ENCODE data around the gene CAPN3.

Gene CAPN3

DNA sequence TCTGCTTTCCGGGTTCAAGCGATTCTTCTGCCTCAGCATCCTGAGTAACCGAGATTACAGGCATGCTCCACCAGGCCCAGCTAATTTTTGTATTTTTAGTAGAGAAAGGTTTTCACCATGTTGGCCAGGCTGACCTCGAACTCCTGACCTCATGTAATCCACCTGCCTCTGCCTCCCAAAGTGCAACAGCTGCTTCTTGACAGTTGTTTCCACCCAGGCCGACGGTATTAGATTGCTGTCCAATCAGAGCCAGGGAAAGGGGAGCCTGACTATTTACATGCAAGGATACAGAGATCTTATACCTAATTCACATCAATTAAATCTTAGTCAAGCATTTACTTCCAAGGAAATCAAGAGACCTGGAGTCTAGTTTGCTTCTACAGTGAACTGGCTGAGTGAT is 4.0 kb upstream of the CAPN3 start:
- FAIRE-seq (no peak), DNase-seq (ENCODE audit: low spot score) (no peak)

- DNase-seq (ENCODE audit: low spot score) = no peak
- FAIRE-seq = no peak
Observed at GRCh38 chr15:42356851-42357250, 2.5 kb upstream of the CAPN3 start.

DNA sequence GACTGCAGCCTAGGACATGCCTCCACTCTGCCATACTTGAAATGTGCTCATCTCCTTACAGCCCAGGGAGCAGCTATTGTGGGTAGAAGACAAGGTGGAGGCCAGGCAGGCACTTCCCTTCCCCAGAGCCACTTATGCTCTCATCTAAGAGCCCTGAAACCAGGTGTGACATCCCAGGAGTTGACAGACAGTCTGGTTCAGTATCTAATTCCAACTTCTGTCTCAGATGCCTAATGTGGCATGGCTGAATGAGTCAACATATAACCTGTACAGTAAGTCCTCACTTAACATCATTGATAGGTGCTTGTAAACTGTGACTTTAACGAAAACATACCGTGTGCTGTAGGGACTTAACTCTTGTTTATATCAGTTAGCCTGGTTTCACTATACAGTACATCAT is 1.2 kb upstream of the CAPN3 start:
- no peak for FAIRE-seq

DNA sequence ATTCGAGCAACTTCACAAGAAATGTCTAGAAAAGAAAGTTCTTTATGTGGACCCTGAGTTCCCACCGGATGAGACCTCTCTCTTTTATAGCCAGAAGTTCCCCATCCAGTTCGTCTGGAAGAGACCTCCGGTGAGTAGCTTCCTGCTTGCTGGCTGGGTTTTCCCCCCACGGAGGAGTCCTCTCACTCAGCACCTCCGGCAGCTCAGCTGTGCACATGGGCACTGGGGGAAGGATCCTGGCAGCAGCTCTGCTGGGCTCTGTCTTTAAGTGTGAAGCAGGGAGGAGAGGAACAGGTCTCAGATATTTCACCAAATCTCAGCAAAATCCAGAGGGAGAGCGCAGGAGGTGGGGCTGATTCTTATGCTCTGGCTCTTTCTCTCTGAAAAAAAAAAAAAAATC is 684 bp downstream of the CAPN3 start:
- no peak for FAIRE-seq

More for the DNA sequence above, 1.2 kb upstream of the CAPN3 start:
- DNase-seq (ENCODE audit: low spot score) = no peak

GRCh38 chr15:42360535-42361112 is 1.3 kb downstream of the CAPN3 start:
- FAIRE-seq (no peak), DNase-seq (ENCODE audit: low spot score) (no peak)

More for the DNA sequence above, 684 bp downstream of the CAPN3 start:
- no peak for DNase-seq (ENCODE audit: low spot score)

DNA sequence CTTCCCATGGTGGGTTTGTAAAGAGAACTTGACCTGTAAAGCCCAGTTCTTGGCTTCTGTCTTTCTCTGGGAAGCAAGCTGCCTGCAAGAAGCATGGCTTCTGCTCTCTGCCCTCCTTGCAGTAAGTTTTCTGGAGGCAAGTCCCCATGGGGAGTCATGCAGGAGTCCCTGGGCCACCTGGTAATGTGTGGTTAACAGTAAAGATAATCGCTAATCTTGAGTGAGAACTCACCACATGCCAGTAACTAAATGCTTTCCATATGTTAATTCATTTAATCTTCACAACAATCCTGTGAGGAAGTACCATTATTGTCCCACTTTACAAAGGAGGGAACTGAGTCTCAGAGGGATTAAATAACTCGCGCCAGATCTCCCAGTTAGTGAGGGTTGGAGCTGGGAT is 4.2 kb downstream of the CAPN3 start:
- FAIRE-seq (no peak), DNase-seq (ENCODE audit: low spot score) (no peak)

GRCh38 chr15:42363942-42364341 is 4.6 kb downstream of the CAPN3 start:
- no peak for FAIRE-seq
- no peak for DNase-seq (ENCODE audit: low spot score)

DNA sequence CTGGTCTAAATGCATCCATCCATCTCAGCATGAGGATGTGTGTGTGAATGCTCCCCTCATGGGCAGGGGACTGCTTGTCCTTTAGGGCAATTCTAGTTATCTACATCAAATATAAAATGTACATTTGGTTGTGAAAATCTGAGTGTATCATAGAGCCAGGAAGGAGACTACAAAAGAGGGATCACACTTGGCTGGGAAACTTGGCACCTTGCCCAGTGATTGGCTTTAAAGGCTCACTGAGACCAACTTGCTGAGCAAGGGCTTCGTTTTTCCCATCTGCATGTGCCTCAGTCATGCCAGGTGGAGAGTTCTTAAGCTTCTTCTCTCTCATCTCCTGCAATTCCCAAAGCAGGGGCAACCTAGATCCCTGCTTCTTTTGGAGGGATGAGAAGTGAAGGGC is 5.2 kb downstream of the CAPN3 start:
- DNase-seq (ENCODE audit: low spot score) (no peak), FAIRE-seq (no peak)

- FAIRE-seq (no peak), DNase-seq (ENCODE audit: low spot score) (no peak)
Observed at GRCh38 chr15:42365921-42366550, 6.7 kb downstream of the CAPN3 start.

- FAIRE-seq (no peak), DNase-seq (ENCODE audit: low spot score) (no peak)
Observed at GRCh38 chr15:42367041-42367440, 7.7 kb downstream of the CAPN3 start.

GRCh38 chr15:42368096-42368495 is 8.8 kb downstream of the CAPN3 start:
- DNase-seq (ENCODE audit: low spot score) = no peak
- no peak for FAIRE-seq

DNA sequence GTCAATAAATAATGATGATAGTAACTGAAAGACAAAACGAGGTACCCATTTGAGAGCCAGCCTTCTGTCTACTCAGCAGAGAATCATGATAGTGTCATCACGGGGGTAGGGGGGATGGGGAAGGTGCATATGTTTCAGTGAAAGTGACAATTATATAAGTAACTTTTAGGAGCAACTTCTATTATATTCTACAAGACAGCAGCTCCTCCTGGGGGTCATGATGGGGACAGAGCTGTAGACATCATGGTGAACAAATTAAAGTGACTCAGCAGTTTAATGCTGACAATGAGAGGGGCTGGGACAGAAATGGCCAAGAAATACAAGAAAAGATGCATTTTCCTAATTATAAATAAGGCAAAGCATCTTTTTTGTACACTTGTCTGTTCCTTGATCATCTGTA is 11.8 kb downstream of the CAPN3 start:
- FAIRE-seq (no peak), DNase-seq (ENCODE audit: low spot score) (no peak)

GRCh38 chr15:42373274-42373673 is 14.0 kb downstream of the CAPN3 start:
- no peak for FAIRE-seq
- DNase-seq (ENCODE audit: low spot score) = no peak

DNA sequence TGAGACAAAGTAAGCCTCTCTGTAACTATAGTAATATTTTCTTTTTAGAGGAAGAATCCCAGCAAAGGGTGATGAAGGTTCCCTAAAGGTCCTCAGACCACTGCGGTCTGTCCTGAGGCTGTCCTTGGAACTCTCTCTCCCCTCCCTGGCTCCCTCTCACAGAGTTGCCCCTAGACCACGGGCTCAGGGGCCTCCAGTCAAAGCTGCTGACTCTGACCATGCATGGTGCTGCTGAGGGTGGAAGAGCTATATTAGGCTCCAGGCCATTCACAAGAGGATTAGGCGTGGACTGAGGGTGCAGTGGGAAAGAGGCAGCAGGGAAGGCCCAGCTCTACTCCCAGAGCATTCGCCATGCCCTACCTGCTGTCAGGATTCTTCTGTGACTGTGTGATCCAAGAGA is 14.6 kb downstream of the CAPN3 start:
- DNase-seq (ENCODE audit: low spot score) = no peak
- no peak for FAIRE-seq

DNA sequence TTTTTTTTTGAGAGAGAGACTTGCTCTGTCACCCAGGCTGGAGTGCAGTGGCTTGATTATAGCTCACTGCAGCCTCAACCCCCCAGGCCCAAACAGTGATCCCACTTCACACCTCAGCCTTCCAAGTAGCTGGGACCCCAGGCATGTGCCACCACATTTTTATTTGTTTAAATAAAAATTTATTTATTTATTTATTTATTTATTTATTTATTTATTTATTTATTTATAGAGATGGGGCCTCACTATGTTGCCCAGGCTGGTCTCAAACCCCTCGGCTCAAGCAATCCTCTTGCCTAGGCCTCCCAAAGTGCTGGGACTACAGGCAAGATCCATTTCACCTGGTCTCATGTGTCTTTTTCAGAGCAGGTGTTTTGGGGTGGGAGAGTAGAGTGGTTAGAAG is 15.5 kb downstream of the CAPN3 start:
- FAIRE-seq (no peak), DNase-seq (ENCODE audit: low spot score) (no peak)

- DNase-seq (ENCODE audit: low spot score) (no peak), FAIRE-seq (no peak)
Observed at GRCh38 chr15:42375252-42375651, 16.0 kb downstream of the CAPN3 start.

GRCh38 chr15:42375941-42376340 is 16.6 kb downstream of the CAPN3 start:
- DNase-seq (ENCODE audit: low spot score) (no peak), FAIRE-seq (no peak)

GRCh38 chr15:42378011-42378410 is 18.7 kb downstream of the CAPN3 start:
- FAIRE-seq = no peak

DNA sequence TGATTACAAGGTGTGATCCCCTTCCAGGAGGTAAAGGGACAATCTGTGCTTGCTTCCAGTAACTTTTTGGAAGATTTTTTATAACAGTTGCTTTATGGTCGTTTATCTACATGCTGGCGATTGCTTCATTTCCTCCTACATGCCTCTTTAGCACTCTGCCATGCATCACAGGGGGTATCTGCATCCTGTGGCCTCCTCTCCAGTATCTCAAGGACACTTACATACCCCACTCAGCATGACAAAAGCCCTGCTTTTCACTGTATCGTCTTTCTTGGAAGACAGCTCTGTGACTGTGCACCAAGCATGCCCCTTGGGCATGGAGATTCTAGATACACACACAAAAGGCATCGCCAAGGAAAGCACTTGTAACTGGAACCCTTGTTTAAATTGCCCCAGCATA is 25.3 kb downstream of the CAPN3 start:
- FAIRE-seq = no peak
- DNase-seq (ENCODE audit: low spot score) = no peak

More at GRCh38 chr15:42378011-42378410, 18.7 kb downstream of the CAPN3 start:
- DNase-seq (ENCODE audit: low spot score) = no peak

DNA sequence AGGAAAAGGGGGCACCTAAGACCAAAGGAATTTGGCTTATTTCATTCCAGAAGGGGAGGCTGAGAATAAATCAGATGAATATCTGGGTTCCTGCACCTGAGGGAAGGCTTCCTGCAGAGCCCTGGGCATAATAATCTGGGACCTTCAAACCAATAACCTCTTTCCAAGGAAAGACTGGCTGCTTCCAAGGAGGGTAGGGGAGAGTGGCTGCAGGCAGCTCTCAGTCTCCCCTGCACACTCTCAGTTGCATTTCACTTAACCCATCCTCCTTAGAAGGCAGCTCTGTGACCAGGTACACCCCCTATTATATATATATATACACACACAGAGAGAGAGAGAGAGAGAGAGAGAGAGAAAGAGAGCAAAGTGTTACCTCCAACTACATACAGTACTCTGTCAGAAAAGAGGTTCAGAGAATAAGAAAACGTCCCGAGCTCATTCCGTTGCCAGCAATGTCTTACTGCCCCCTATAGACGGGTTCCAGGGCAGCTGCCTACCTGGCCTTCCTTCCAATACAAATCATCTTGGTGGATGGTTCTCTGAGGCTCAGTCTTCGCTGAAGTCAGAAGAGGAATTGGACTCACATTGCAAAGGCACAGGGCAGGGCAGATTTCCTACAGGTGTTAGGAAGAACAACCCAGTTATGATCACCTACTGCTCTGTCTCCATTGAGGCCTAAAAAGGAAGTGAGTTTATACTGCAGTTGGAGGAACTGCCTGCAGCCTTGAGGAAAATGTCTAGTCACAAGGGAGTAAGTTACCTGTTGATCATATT is 26.1 kb downstream of the CAPN3 start:
- DNase-seq (ENCODE audit: low spot score) = peak; percentile 36
- FAIRE-seq = no peak

GRCh38 chr15:42385980-42386700 is 26.8 kb downstream of the CAPN3 start:
- DNase-seq (ENCODE audit: low spot score) (no peak), FAIRE-seq (no peak)

- DNase-seq (ENCODE audit: low spot score) (no peak), FAIRE-seq (no peak)
Observed at GRCh38 chr15:42387603-42388002, 28.3 kb downstream of the CAPN3 start.
